Activated T-cell treated with anti-CD3 and anti-CD28 coated beads for 4 hours (primary cell): ENCODE results near the gene COLEC12.

Experiments used
- DNase-seq: peaks from one replicate; pipeline ENCODE4 v3.0.0-alpha.2; 2020

COLEC12 gene

GRCh38 chr18:267688-268552 is 232.6 kb downstream of the COLEC12 start, which contains the start of gene THOC1:
Gene THOC1, minus strand, starts transcription at chr18:268047. Its CDS starts 28 bp downstream, at chr18:268019.
- DNase-seq: peak; percentile 95

DNA sequence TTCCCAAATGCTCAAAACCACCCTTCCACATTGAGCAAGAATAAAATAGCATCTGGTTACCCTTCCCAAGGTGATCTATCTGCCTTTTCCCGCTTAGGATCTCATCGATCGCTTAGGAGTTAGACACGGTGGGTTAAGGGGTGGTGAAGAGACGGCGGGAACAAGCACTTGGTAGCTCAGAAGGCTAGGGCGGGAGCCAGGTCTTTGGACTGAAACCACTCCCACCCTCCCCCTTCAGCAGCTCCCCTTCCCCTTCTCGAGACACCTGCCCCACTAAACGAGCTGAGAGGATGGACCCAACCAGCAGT is 233.2 kb downstream of the COLEC12 start:
- no peak for DNase-seq
